HCT116 (cell line): Measurements from ENCODE around the gene TLCD5. TPM values are rescaled to one million over a fixed set of nuclear protein-coding genes. Genes with fewer than 3 reads are reported as not detected.

Source experiments
- ATAC-seq: fragments of 200-7000 bp; cut with Tn5 transposase; 2 replicates; pipeline ENCODE4 v1.9.1; 2020; ENCODE audit warnings: mild to moderate bottlenecking, moderate library complexity
- BruUV-seq: library from RNA; stranded (reverse); fragments of 400-500 nt; replicated peaks from 2 replicates; lab custom pipeline; 2021; lab: Mats Ljungman, UMichigan
- CTCF ChIA-PET: fragments of 300-600 bp; sonication (Branson Sonifier 250); formaldehyde crosslinking; loops from one replicate; lab custom pipeline; 2021; ENCODE audit warnings: antibody characterized with exemption; lab: Charles Lee
- POLR2A ChIA-PET: fragments of 300-600, 350-600 bp; sonication (Branson Sonifier 250); formaldehyde crosslinking; loops from one replicate; lab custom pipeline; 2021; ENCODE audit warnings: antibody characterized with exemption; lab: Charles Lee
- RAD21 ChIA-PET, 2 experiments: fragments of 300-600 bp; sonication (Branson Sonifier 250); formaldehyde crosslinking; loops; one replicate each; lab custom pipeline; 2023; ENCODE audit warnings: low total read pairs in 2 of 2; ENCODE audit not compliant: uncharacterized antibody in 2 of 2, unreplicated experiment in 2 of 2, low non-redundant PET in 1 of 2; lab: Charles Lee
- DNase-seq: peaks from one replicate; pipeline ENCODE4 v3.0.0-alpha.2; 2010; ENCODE audit warnings: low read depth, low spot score
- H2AFZ ChIP-seq: fragments of 200-600 bp; shearing (Covaris generic), sonication (generic); 2 replicates; pipeline ENCODE4 v1.6.1; 2017; ENCODE audit warnings: low read depth, mixed run types, mixed read lengths, antibody characterized with exemption, low read length; ENCODE audit not compliant: poor library complexity, severe bottlenecking
- H3K27ac ChIP-seq: 2 replicates; pipeline ENCODE4 v1.5.1; 2012; ENCODE audit warnings: low read depth, low read length
- H3K27me3 ChIP-seq: fragments of 200-600 bp; sonication (generic); 2 replicates; pipeline ENCODE4 v1.6.1; 2016; ENCODE audit warnings: mixed run types, low read length, mixed read lengths; ENCODE audit not compliant: insufficient read depth
- H3K36me3 ChIP-seq, 2 experiments: fragments of 200-500 bp in 1 of 2; fragments of 200-600 bp in 1 of 2; sonication (Bioruptor generic) in 1 of 2; sonication (generic) in 1 of 2; 2 replicates each; pipeline versions ENCODE4 v1.5.1 to v1.6.1; 2014 to 2016; ENCODE audit warnings: low read length in 2 of 2, inconsistent platforms in 1 of 2, mixed read lengths in 1 of 2, mixed run types in 1 of 2; ENCODE audit not compliant: insufficient read depth in 2 of 2, control insufficient read depth in 1 of 2
- H3K4me1 ChIP-seq, 2 experiments: fragments of 200-600 bp in 1 of 2; sonication (generic) in 1 of 2; 2 replicates each; pipeline versions ENCODE4 v1.5.1 to v1.6.1; 2012 to 2017; ENCODE audit warnings: low read length in 2 of 2, inconsistent platforms in 1 of 2, mild to moderate bottlenecking in 1 of 2, mixed read lengths in 1 of 2, mixed run types in 1 of 2, moderate library complexity in 1 of 2; ENCODE audit not compliant: insufficient read depth in 2 of 2, control insufficient read depth in 1 of 2
- H3K4me2 ChIP-seq: fragments of 200-600 bp; sonication (generic); 2 replicates; pipeline ENCODE4 v1.6.1; 2017; ENCODE audit warnings: mixed run types, low read length, mixed read lengths
- H3K4me3 ChIP-seq, 2 experiments: fragments of 200-600 bp in 1 of 2; sonication (generic) in 1 of 2; replicated peaks in 1 of 2; 2 replicates each; pipeline ENCODE4 v1.5.1; 2011 to 2016; ENCODE audit warnings: low read length in 2 of 2, control low read depth in 1 of 2, low read depth in 1 of 2, mild to moderate bottlenecking in 1 of 2, mixed read lengths in 1 of 2, mixed run types in 1 of 2
- H3K79me2 ChIP-seq: fragments of 200-600 bp; sonication (generic); 2 replicates; pipeline ENCODE4 v1.6.1; 2017; ENCODE audit warnings: mild to moderate bottlenecking, mixed run types, low read length, moderate library complexity, mixed read lengths; ENCODE audit not compliant: insufficient read depth
- H3K9ac ChIP-seq: fragments of 200-600 bp; sonication (generic); 2 replicates; pipeline ENCODE4 v1.6.1; 2016; ENCODE audit warnings: low read length, mixed read lengths
- H3K9me2 ChIP-seq: fragments of 200-600 bp; sonication (generic), shearing (Covaris generic); 2 replicates; pipeline ENCODE4 v1.6.1; 2017; ENCODE audit warnings: mixed run types, mild to moderate bottlenecking, moderate library complexity; ENCODE audit not compliant: insufficient read depth
- H3K9me3 ChIP-seq, 2 experiments: fragments of 200-500 bp in 1 of 2; fragments of 200-600 bp in 1 of 2; sonication (Bioruptor generic) in 1 of 2; sonication (generic) in 1 of 2; 2 replicates each; pipeline ENCODE4 v1.6.1; 2014 to 2017; ENCODE audit warnings: low read length in 2 of 2, mixed read lengths in 2 of 2, inconsistent platforms in 1 of 2, low read depth in 1 of 2, mild to moderate bottlenecking in 1 of 2, mixed run types in 1 of 2, moderate library complexity in 1 of 2; ENCODE audit not compliant: control insufficient read depth in 1 of 2, insufficient read depth in 1 of 2
- H4K20me1 ChIP-seq: fragments of 200-600 bp; sonication (generic), shearing (Covaris generic); 2 replicates; pipeline ENCODE4 v1.6.1; 2017; ENCODE audit warnings: mixed run types, mild to moderate bottlenecking, moderate library complexity; ENCODE audit not compliant: insufficient read depth
- ATF3 ChIP-seq: IDR thresholded peaks from 2 replicates; pipeline ENCODE4 v1.6.1; 2012
- CBX3 ChIP-seq: IDR thresholded peaks from 2 replicates; pipeline ENCODE4 v1.6.1; 2012; ENCODE audit warnings: low read depth
- CEBPB ChIP-seq: IDR thresholded peaks from 2 replicates; pipeline ENCODE4 v1.6.1; 2012; ENCODE audit warnings: low read depth
- EGR1 ChIP-seq: IDR thresholded peaks from 2 replicates; pipeline ENCODE4 v1.6.1; 2012; ENCODE audit warnings: low read depth
- ELF1 ChIP-seq: IDR thresholded peaks from 2 replicates; pipeline ENCODE4 v1.6.1; 2012; ENCODE audit warnings: low read depth, borderline replicate concordance
- EZH2 ChIP-seq: fragments of 200-600 bp; sonication (generic); IDR thresholded peaks from 2 replicates; pipeline ENCODE4 v1.6.1; 2017; ENCODE audit warnings: antibody characterized with exemption, mixed run types
- EZH2phosphoT487 ChIP-seq: fragments of 200-600 bp; IDR thresholded peaks from 2 replicates; pipeline ENCODE4 v1.6.1; 2018; ENCODE audit warnings: antibody characterized with exemption, borderline replicate concordance
- FOSL1 ChIP-seq: IDR thresholded peaks from 2 replicates; pipeline ENCODE4 v1.6.1; 2012; ENCODE audit warnings: low read depth
- JUND ChIP-seq: IDR thresholded peaks from 2 replicates; pipeline ENCODE4 v1.6.1; 2012
- POLR2A ChIP-seq: IDR thresholded peaks from 2 replicates; pipeline ENCODE4 v1.7.0; 2011; ENCODE audit warnings: borderline replicate concordance; ENCODE audit not compliant: insufficient read depth, insufficient read length; ENCODE audit errors: extremely low read depth
- RAD21 ChIP-seq: IDR thresholded peaks from 2 replicates; pipeline ENCODE4 v1.6.1; 2012; ENCODE audit warnings: low read depth, mild to moderate bottlenecking
- SIN3A ChIP-seq: IDR thresholded peaks from 2 replicates; pipeline ENCODE4 v1.6.1; 2012; ENCODE audit warnings: low read depth
- SP1 ChIP-seq: IDR thresholded peaks from 2 replicates; pipeline ENCODE4 v1.6.1; 2012; ENCODE audit warnings: low read depth
- SRF ChIP-seq: IDR thresholded peaks from 2 replicates; pipeline ENCODE4 v1.6.1; 2012; ENCODE audit warnings: low read depth
- TCF7L2 ChIP-seq: IDR thresholded peaks from 2 replicates; pipeline ENCODE4 v1.7.0; 2011; ENCODE audit warnings: borderline replicate concordance, inconsistent platforms; ENCODE audit not compliant: insufficient read depth, insufficient read length; ENCODE audit errors: extremely low read depth
- YY1 ChIP-seq: IDR thresholded peaks from 2 replicates; pipeline ENCODE4 v1.6.1; 2011; ENCODE audit warnings: low read length, low read depth, moderate library complexity, mild to moderate bottlenecking; ENCODE audit not compliant: insufficient replicate concordance; ENCODE audit errors: extremely low read depth
- ZFX ChIP-seq: fragments of 450-650 bp; IDR thresholded peaks from 2 replicates; pipeline ENCODE4 v1.6.1; 2017
- intact Hi-C: fragments of 100-400 bp; cut with micrococcal nuclease; formaldehyde crosslinking; loops from 2 replicates; pipeline ENCODE4 v1.10.0; 2022
- total RNA-seq: library from RNA; stranded (reverse); gene quantifications from one replicate; pipeline ENCODE4 v1.2.1, GENCODE V29; 2021; ENCODE audit not compliant: unreplicated experiment
- TF ChIP-seq, protein P1 (sequence below): IDR thresholded peaks from 2 replicates; pipeline ENCODE4 v1.6.1; 2012
- TF ChIP-seq, protein P2 (sequence below): IDR thresholded peaks from 2 replicates; pipeline ENCODE4 v1.6.1; 2011; ENCODE audit warnings: mild to moderate bottlenecking, low read length, moderate library complexity; ENCODE audit not compliant: insufficient replicate concordance; ENCODE audit errors: extremely low read depth

The TLCD5 gene
- total RNA-seq, 1 experiment from 2014 or later = 9.1 TPM

DNA sequence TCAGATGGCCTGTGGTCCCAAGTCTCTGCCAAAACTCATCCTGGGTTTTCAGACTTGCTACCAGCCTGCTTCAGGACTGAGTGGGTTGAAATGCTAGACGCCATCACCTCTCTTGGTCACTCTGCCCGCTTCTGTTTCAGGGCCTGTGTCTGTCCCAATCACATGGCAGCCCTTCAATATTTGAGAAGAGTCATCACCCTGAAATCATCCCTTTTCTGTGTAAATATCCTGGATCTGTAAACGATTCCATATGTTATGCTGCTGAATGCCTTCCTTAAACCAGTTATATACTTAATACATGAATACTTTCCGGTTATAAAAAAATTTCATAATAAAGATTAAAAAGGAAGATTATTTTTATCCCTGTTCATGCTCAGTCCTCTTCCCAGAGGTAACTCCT lies 39.8 kb upstream of the TLCD5 start (continued):
- TF ChIP-seq CEBPB = no peak
- no peak for TF ChIP-seq ELF1

- BruUV-seq = no TSS peak
- Histone ChIP-seq H3K27ac (no peak overlapping the region), H3K9ac (no peak overlapping the region), H3K4me1 (no peaks in the 10 kb centered on the region), H4K20me1 (no peaks in the 10 kb centered on the region), H3K27me3 (peaks cover 25% of the 10 kb centered on the region; the same call in 1 of the 2 replicates), H3K9me3 (no peaks in the 10 kb centered on the region), H3K36me3 (no peaks in the 10 kb centered on the region), H3K9me2 (no peaks in the 10 kb centered on the region), H3K79me2 (no peaks in the 10 kb centered on the region), H3K4me2 (no peak overlapping the region), H2AFZ (no peak overlapping the region), H3K4me3 (no peak overlapping the region)
- POLR2A ChIA-PET = interaction anchor here (0.7 kb wide), 2 partner anchors 643 to 932 kb away, joined by 3 to 4 read pairs; no protein-coding TSS in a partner anchor
- CTCF ChIA-PET = interaction anchor here (3.6 kb wide), 1 partner anchor 15 kb away, joined by 18 read pairs; no protein-coding TSS in a partner anchor
- TF ChIP-seq CBX3 = no peak
- TF ChIP-seq EZH2 = no peak
- intact Hi-C loops = no loop called here
- RAD21 ChIA-PET = no interaction called here
- no peak for ATAC-seq
- DNase-seq = no peak
Measured at GRCh38 chr11:120288021-120288420, 37.1 kb upstream of the TLCD5 start.

- intact Hi-C loops = no loop called here
- POLR2A ChIA-PET = no interaction called here
- Histone ChIP-seq H3K27ac (no peak overlapping the region), H3K4me2 (no peak overlapping the region), H3K9ac (no peak overlapping the region), H3K4me3 (no peak overlapping the region), H3K36me3 (no peaks in the 10 kb centered on the region), H3K9me3 (no peaks in the 10 kb centered on the region), H3K4me1 (no peaks in the 10 kb centered on the region; a peak in 1 of 4 replicates), H3K9me2 (no peaks in the 10 kb centered on the region), H4K20me1 (no peaks in the 10 kb centered on the region), H2AFZ (no peak overlapping the region), H3K27me3 (peaks cover 38% of the 10 kb centered on the region; the same call in 1 of the 2 replicates), H3K79me2 (no peaks in the 10 kb centered on the region)
- CTCF ChIA-PET = interaction anchor here (3.6 kb wide), 1 partner anchor 14 kb away, joined by 18 read pairs; no protein-coding TSS in a partner anchor
- RAD21 ChIA-PET = no interaction called here
- TF ChIP-seq RAD21 (no peak), JUND (no peak), ATF3 (no peak), EZH2phosphoT487 (no peak), ZFX (no peak), EGR1 (no peak), CEBPB (no peak), POLR2A (no peak), FOSL1 (no peak), TCF7L2 (no peak), EZH2 (no peak), SP1 (no peak), SRF (no peak), ELF1 (no peak), YY1 (no peak), SIN3A (no peak)
- TF ChIP-seq, protein P1, sequence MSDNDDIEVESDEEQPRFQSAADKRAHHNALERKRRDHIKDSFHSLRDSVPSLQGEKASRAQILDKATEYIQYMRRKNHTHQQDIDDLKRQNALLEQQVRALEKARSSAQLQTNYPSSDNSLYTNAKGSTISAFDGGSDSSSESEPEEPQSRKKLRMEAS = no peak
- TF ChIP-seq, protein P2, sequence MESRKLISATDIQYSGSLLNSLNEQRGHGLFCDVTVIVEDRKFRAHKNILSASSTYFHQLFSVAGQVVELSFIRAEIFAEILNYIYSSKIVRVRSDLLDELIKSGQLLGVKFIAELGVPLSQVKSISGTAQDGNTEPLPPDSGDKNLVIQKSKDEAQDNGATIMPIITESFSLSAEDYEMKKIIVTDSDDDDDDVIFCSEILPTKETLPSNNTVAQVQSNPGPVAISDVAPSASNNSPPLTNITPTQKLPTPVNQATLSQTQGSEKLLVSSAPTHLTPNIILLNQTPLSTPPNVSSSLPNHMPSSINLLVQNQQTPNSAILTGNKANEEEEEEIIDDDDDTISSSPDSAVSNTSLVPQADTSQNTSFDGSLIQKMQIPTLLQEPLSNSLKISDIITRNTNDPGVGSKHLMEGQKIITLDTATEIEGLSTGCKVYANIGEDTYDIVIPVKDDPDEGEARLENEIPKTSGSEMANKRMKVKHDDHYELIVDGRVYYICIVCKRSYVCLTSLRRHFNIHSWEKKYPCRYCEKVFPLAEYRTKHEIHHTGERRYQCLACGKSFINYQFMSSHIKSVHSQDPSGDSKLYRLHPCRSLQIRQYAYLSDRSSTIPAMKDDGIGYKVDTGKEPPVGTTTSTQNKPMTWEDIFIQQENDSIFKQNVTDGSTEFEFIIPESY = no peak
- BruUV-seq = no TSS peak
- ATAC-seq = no peak
- DNase-seq = no peak
Measured at GRCh38 chr11:120289426-120289825, 35.7 kb upstream of the TLCD5 start.
